IPS-20b (cell line): ENCODE results near the gene STH.

Experiments used
- H3K27ac ChIP-seq: one replicate; pipeline ENCODE4 v1.5.1; 2013; ENCODE audit warnings: low read length
- H3K27me3 ChIP-seq: 2 replicates; pipeline ENCODE4 v1.6.1; 2013; ENCODE audit warnings: mild to moderate bottlenecking, low read length, inconsistent platforms; ENCODE audit not compliant: insufficient read depth
- H3K36me3 ChIP-seq: 2 replicates; pipeline ENCODE4 v1.6.1; 2013; ENCODE audit warnings: low read depth, mild to moderate bottlenecking, inconsistent platforms, low read length, moderate library complexity; ENCODE audit not compliant: insufficient read depth
- H3K4me1 ChIP-seq: 2 replicates; pipeline ENCODE4 v1.6.1; 2013; ENCODE audit warnings: mild to moderate bottlenecking, control low read depth, inconsistent platforms, low read length, moderate library complexity; ENCODE audit not compliant: insufficient read depth
- H3K4me3 ChIP-seq: 2 replicates; pipeline ENCODE4 v1.5.1; 2013; ENCODE audit warnings: mild to moderate bottlenecking, low read length, inconsistent platforms
- H3K9ac ChIP-seq: 2 replicates; pipeline ENCODE4 v1.6.1; 2013; ENCODE audit warnings: low read depth, mild to moderate bottlenecking, inconsistent platforms, low read length, moderate library complexity
- H3K9me3 ChIP-seq: 2 replicates; pipeline ENCODE4 v1.6.1; 2013; ENCODE audit warnings: mild to moderate bottlenecking, low read depth, low read length, inconsistent platforms; ENCODE audit not compliant: insufficient read depth

The STH gene

DNA sequence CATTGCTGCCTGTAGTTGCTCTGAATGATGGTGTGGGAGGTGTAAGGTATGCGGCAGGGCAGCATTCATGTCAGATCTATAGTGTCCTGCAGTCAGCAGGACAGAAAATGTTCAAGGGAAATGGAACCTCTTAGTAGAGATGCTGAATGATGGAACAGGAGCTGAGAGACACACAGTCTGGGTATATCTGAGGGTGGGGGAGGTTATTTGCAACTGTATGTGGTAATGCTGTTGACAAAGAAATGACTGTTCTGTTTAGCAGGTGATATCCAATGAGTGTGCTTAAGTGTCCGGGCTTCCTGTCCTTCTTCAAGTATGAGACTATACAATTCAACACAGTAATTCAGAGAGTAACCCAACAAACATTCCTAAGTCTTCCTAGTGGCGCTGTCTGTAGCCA, 46.6 kb downstream of the STH start:
- no peaks in the 10 kb centered on the region for H3K4me1 ChIP-seq
- H3K36me3 ChIP-seq, result peaks cover 88% of the 10 kb centered on the region
- no peak overlapping the region for H3K9ac ChIP-seq
- no peaks in the 10 kb centered on the region for H3K9me3 ChIP-seq
- no peaks in the 10 kb centered on the region for H3K27me3 ChIP-seq
- no peak overlapping the region for H3K4me3 ChIP-seq
- H3K27ac ChIP-seq, result no peak overlapping the region

GRCh38 chr17:46046957-46047356, 47.9 kb downstream of the STH start:
- Histone ChIP-seq H3K4me3 (no peak overlapping the region), H3K27me3 (no peaks in the 10 kb centered on the region), H3K27ac (no peak overlapping the region), H3K9me3 (no peaks in the 10 kb centered on the region), H3K4me1 (no peaks in the 10 kb centered on the region), H3K9ac (no peak overlapping the region), H3K36me3 (peaks cover 89% of the 10 kb centered on the region)

- no peak overlapping the region for H3K27ac ChIP-seq
- peaks cover 87% of the 10 kb centered on the region for H3K36me3 ChIP-seq
- H3K9ac ChIP-seq, result no peak overlapping the region
- H3K4me1 ChIP-seq, result no peaks in the 10 kb centered on the region
- H3K4me3 ChIP-seq, result no peak overlapping the region
- H3K9me3 ChIP-seq, result no peaks in the 10 kb centered on the region
- H3K27me3 ChIP-seq, result no peaks in the 10 kb centered on the region
Observed at GRCh38 chr17:46047398-46047797, 48.3 kb downstream of the STH start.

DNA sequence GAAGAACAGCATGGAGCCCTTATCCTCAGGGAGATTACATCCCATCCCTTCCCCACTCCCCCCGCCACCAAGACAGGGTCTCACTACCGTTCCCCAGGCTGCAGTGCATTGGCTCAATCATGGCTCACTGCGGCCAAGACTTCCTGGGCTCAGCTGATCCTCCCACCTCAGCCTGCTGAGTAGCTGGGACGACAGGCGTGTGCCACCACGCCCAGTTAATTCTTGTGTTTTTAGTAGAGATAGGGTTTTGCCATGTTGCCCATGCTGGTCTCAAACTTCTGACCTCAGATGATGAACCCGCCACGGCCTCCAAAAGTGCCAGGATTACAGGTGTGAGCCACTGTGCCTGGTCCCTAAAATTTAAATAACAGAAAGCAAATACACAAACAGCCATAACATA, 48.8 kb downstream of the STH start:
- no peaks in the 10 kb centered on the region for H3K27me3 ChIP-seq
- H3K9ac ChIP-seq, result no peak overlapping the region
- H3K9me3 ChIP-seq, result no peaks in the 10 kb centered on the region
- peaks cover 83% of the 10 kb centered on the region for H3K36me3 ChIP-seq
- no peak overlapping the region for H3K27ac ChIP-seq
- H3K4me3 ChIP-seq, result no peak overlapping the region
- H3K4me1 ChIP-seq, result no peaks in the 10 kb centered on the region
